GM19099 (cell line): ENCODE data around the gene MANSC1.

ENCODE experiments used
- POLR2A ChIP-seq: IDR thresholded peaks from 3 replicates; pipeline ENCODE4 v1.6.1; 2011; ENCODE audit warnings: low read depth; ENCODE audit not compliant: insufficient read length; ENCODE audit errors: extremely low read depth

Gene MANSC1

DNA sequence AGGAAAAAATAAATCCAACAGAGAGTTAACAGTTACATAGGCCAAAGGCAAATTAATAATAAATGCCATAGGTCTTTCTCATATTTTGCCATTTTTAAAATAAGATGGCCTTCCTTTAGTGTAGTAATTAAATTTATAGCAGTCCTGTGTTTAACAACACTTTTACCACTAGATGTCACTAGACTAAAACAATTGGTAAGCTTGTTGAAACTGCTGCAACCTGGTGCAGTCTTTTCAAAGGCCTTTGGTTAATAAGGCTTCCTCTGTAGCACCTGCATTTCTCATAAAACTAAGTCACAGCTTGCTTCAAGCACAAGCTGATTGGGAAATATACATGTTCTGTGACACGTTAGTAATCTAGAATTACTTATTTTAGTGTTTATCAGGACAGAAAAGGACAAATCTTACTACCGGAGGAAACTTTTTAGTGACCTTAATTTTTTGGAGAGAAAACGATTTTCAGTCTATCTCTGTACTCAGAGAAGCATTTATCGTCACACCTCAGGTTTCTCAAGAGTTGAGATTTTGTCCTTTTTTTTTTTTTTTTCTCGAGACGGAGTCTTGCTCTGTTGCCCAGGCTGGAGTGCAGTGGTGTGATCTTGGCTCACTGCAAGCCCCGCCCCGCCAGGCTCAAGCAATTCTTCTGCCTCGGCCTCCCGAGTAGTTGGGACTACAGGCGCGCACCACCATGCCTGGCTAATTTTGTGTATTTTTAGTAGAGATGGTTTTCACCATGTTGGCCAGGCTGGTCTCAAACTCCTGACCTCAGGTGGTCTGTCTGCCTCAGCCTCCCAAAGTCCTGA lies 26.8 kb upstream of the MANSC1 start:
- TF ChIP-seq POLR2A, result no peak

DNA sequence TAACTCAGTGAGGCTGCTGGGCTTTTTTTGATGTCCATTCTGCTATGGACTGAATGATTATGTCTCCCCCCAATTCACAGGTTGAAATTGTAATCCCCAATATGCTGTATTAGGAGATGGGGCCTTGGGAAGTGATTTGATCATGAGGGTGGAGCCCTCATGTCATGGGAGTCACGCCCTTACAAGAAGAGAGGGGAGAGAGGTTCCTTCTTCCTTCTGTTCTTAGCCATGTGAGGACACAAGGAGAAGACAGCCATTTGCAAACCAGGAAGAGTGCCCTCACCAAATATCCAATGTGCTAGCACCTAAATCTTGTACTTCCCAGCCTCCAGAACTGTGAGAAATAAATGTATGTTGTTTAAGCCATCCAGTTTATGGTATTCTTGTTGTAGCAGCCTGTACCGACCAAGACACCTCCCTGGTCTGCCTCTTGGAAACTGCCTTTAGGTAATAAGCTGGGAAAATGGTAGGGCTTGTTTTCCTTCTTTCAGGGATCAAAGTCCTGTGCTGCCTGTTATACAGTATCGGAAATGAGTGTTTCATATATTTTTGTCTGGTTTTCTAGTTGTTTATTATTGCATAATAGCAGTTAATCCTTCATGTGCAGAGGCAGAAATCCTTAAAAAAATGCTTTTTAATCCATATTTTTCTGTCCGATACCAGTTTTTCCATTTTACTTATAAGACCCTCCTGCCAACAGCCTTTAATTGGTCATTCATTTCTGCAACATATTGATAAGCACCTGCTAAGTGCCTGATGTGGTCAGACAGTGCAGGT lies 23.1 kb upstream of the MANSC1 start:
- no peak for TF ChIP-seq POLR2A

DNA sequence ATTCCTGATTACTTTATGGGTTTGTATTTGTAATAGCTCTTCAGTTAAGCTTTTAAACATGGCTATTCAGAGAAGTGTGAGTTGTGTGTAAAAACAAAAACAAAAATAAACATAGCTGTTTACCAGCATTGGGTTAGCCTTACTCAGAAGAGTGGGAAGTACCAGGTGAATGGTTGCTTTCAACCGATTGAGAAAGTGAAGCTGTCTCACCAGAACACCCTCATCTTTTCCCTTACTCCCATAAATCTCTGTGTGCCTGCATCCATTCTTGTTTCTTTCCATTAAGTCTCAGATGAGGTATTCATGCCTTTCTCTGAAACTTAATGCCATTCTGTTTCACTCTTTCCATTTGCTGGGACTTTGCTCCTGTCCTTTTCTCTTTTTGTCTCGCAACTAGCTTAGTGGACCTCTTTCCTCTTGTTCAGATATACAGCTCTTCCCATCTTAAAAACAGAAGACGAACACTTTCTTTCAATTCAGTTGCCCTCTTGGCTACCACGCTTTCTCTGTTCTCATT lies 17.5 kb upstream of the MANSC1 start:
- no peak for TF ChIP-seq POLR2A

DNA sequence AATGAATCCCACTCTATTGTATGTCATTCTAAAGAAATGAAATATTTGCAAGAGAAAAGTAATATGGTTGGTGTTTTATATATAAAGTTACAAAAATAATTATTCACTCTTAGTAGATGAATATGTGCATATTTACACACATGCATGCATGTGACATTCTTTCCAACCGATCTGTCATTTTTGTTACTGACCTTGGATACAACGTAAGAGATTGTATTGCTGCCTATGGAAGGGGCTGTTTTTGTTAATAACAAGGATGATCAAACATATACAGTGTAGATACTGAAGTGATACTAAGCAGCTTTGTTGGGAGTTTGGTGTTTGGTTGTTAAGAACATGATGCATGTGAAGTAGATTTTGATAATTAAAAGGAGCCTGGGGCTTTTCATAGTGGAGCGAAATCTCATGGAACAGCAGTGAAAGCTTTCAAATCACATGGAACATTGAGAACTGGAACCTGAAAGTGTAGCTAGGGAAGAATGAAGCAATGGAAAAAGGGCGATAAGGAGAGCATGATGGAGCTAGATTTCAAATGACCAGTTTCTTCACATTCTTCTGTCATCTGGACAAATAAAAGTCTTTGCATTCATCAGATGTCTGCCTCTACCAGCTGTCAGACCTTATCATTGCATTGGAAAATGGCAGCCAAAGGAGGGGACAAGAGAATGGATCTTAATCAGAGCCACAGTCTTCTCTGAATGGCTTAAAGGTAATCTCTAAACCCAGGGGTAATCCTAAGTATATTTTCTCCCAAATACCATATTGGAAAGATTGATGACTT lies 16.8 kb upstream of the MANSC1 start:
- no peak for TF ChIP-seq POLR2A

DNA sequence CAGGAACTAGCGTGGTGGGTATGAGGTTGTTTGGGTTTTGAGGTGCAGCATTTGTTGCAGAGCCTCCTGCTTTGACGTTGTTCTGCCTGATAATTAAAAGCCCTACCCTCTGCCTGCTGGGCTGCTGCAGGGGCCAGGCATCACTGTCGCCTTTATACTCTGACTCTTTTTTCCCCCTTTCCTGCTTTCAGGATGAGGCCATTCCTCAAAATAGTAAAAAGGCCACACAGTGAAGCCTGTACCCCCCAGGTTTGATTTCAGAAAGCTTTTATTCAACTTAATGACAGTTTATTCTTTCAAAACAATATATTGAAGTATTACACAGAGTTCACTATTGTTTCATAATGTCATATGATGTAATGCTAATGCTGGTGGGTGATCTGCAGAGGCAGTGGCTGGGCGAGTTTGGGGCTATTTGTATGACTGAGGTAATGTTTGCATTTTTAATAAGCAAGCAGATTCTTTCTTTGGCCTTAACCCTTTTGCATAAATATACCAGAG lies 15.9 kb upstream of the MANSC1 start:
- TF ChIP-seq POLR2A, result no peak

DNA sequence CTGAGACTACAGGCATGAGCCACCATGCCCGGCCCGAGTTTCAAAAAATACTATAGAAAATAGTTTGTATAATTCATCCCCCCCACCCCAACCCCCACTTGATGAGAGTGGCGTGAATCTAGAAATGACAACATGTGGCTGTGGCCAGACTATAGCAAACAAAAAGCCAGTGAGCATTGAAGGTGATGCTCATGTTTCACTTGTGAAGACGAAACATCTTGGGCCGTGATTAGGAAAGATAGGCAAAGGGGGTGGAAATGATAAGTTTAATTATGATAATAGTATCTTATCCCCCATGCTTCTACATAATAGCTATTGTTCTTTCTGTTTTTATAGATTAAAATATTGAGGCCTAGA lies 15.4 kb upstream of the MANSC1 start:
- no peak for TF ChIP-seq POLR2A

DNA sequence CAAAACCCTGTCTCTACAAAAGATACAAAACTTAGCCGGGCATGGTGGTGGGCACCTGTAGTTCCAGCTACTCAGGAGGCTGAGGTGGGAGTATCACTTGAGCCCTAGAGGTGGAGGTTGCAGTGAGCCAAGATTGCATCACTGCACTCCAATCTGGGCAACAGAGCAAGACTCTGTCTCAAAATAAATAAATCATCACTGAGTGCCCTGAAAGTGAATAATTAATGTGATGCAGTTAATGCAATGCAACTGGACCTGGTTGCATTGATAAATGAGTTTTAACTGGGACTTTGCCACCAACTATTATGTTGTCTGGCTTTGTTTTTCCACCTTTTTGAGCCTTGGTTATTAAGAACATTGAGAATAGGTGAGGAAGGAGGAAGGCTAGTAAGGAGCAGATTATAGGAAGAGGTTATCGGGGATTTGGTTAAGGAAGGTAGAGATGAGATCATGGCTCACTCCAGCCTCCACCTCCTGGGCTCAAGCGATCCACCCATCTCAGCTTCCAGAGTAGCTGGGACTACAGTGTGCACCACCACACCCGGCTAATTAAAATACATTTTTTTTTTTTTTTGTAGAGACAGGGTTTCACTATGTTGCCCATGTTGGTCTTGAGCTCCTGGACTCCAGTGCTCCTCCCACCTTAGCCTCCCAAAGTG lies 14.9 kb upstream of the MANSC1 start:
- no peak for TF ChIP-seq POLR2A

DNA sequence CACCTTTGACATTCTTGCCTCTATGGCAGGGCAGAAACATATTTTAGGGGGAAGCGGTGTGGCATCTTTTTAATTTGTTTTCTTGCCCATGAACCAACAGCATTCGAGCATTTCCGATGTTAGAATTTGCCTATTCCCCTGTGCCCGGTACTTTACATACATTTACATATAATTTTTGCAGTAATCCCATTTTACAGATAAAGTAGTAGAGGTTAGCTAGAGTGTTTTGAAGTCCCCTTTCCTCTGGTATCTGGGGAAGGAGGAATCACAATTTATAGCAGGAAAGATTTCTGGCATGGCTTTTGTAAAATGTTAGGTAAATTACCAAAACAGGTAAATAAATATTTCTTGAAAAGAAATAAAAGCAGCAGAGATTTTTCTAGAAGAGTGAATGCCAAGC lies 8.5 kb upstream of the MANSC1 start:
- no peak for TF ChIP-seq POLR2A

DNA sequence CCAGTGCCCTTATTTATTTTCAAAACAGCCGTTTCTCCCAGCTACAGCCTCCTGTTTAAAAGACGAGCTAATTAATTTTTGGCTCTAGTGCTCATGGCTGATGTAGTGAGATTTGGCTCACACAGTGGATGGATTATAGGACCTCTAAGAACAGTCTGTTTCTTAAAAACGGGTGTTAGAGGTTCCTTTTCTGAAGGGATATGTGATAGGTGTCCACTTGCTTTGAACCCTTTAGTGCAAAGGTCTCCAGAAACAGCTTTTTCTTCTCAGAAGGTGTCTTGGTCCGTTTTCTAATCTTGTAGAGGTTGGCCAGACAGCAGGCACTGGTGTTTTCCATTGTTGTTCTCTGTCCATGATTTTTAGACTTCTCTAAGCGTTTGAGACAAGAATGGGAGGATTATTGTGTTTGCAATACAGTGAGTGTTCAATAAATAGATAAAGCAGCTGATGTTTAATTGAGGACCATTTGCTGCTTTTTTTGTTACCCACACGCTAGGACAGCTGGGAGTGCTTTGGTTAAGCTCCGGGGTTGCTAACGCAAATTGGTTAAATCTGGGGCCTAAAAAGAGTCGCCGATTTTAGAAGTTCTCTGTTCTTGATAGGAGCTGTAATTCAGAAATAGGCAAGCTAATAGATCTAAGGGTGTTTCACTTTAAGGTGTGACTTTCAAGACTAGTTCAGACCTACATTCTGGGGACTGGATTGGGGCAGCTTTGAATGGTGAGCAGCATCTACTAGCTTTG lies 7.8 kb upstream of the MANSC1 start:
- no peak for TF ChIP-seq POLR2A

DNA sequence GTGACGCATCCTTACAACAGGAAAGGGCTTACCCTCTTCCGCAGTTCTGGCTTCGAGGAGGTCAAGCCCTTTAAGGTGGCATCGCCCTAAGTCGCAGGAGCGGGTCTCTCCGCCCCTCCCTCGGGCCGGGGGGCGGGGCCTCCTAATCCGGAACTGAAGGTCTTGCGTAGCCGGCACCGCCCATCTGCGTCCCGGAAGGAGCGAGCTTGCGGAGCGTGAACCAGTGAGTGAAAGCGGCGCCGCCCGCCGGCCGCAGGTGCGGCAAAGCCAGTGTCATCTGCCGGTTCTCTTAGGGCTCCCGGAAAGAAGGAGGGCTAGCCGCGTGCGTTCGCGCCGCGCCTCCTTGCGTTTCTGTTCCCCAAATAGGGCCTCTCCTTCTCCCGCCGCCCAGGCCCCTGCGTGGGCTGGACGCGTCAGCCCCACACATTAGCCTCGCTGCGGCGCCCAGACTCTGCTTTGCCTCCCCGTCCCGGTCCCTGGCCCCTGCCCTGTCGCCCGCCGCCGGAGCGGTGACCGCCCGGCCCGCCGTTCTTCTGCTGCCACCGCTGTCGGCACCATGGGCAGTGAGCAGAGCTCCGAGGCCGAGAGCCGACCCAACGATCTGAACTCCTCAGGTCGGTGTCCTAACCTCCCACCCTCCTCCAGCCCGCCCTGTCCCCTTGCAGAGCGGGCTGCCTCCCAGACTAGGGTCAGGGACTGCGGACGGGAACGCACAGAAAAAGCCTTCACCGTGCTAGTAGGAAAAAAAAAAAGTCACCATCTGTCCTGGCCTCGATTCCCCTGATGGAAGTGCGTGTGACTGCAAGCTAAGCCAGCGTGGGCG lies 7.1 kb upstream of the MANSC1 start, which contains the start of gene BORCS5:
Gene BORCS5 (plus strand): TSS at position 183 of the 823 bp plus-strand sequence. CDS start 374 bp downstream, at position 557.
- peak; percentile 98 for TF ChIP-seq POLR2A

DNA sequence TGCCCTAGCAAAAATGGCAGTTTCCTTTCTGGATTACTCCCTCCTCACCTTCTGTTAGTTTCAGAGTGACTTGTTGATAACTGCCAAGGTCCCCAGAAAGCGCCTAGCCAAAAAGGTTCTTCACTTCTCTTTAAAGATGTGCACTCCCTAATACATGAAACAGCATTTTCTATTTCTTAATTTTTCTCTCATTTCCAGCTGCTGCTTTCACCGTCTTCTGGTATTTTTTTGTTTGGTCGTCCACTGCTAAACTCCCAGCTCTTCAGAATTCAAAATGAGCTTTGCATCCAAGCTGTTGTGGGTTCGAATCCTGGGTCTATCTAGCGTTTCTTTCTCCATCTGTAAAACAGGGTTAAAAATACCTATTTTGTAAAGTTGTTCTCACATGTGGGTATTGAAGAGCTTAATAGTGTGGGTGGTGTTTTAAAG lies 6.4 kb upstream of the MANSC1 start:
- no peak for TF ChIP-seq POLR2A

DNA sequence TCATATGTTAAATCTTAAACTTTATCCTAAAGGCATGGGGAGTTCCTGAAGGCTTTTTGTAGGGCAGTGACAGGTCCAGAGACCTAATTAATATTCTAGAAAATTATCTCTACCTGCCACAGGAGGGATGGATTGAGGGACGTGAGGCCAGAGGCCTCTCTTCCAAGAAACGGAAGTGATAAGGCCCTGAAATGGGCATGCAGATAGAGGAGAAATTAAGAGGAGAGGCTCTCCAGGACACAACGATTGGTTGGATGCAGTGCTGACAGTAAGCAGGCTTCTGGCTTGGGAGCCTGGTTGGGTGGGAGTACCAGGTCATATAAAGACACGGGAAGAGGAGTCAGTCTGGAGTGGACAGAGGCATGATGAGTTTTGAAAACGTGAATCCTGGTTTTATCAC lies 3.8 kb upstream of the MANSC1 start:
- no peak for TF ChIP-seq POLR2A

DNA sequence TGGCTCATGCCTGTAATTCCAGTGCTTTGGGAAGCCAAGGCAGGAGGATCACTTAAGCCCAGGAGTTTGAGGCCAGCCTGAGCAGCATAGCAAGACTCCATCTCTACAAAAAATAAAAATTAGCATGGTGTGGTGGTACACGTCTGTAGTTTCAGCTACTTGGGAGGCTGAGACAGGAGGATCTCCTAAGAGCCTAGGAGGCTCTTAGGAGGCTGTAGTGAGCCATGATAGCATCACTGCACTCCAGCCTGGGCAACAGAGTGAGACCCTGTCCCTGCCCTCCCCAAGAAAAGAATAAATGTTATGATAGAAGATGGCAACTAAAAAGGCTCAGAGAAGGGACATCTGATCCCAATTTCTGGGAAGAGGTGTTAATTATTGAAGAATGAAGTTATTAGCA lies 3.2 kb upstream of the MANSC1 start:
- TF ChIP-seq POLR2A, result no peak
